Uterus (tissue), 4 donors: ENCODE results near the gene FNDC1. TPM values are rescaled to one million over a fixed set of nuclear protein-coding genes. Genes with fewer than 3 reads are reported as not detected.

ENCODE experiments used
- DNase-seq, 2 donors: peaks; one replicate each; pipeline ENCODE4 v3.0.0-alpha.2; 2019 to 2020
- H3K27ac ChIP-seq, 2 donors: fragments of 200-600 bp; sonication (generic); 1 replicate in 1 of 2; 2 replicates in 1 of 2; pipeline ENCODE4 v1.5.1; 2016 to 2018
- H3K27me3 ChIP-seq, 2 donors: fragments of 200-600 bp; sonication (generic); one replicate each; pipeline ENCODE4 v1.5.1; 2018 to 2019; ENCODE audit warnings: control low read depth in 1 of 2
- H3K36me3 ChIP-seq, 2 donors: fragments of 200-600 bp; sonication (generic); one replicate each; pipeline ENCODE4 v1.5.1; 2019; ENCODE audit warnings: control low read depth in 1 of 2
- H3K4me1 ChIP-seq, 2 donors: fragments of 200-600 bp; sonication (generic); one replicate each; pipeline ENCODE4 v1.5.1; 2018 to 2019; ENCODE audit warnings: control low read depth in 1 of 2
- H3K4me3 ChIP-seq, 2 donors: fragments of 200-600 bp; sonication (generic); 1 replicate in 1 of 2; 2 replicates in 1 of 2; pipeline ENCODE4 v1.5.1; 2018 to 2019; ENCODE audit warnings: mild to moderate bottlenecking in 1 of 2
- H3K9me3 ChIP-seq, 2 donors: fragments of 200-600 bp; sonication (generic); one replicate each; pipeline ENCODE4 v1.5.1; 2019; ENCODE audit warnings: control low read depth in 1 of 2
- CTCF ChIP-seq, 4 experiments: fragments of 200-600 bp in 2 of 4; fragments of 450-650 bp in 2 of 4; sonication (generic) in 2 of 4; IDR thresholded peaks; one replicate each; pipeline ENCODE4 v1.5.1; 2016 to 2019; ENCODE audit warnings: antibody characterized with exemption in 4 of 4, mild to moderate bottlenecking in 2 of 4, moderate library complexity in 1 of 4
- POLR2A ChIP-seq, 2 donors: fragments of 450-650 bp; IDR thresholded peaks; one replicate each; pipeline ENCODE4 v1.6.1; 2016; ENCODE audit warnings: antibody characterized with exemption in 2 of 2, mild to moderate bottlenecking in 1 of 2, moderate library complexity in 1 of 2
- intact Hi-C: fragments of 100-400 bp; cut with DNase I; formaldehyde crosslinking; loops from one replicate; pipeline ENCODE4 v1.15.1; 2023; ENCODE audit warnings: low total_unique reads
- total RNA-seq, 4 donors: library from RNA; depleted of rRNA in 3 of 4; stranded (reverse); fragments of >200 nt in 3 of 4; gene quantifications; one replicate each; pipeline versions ENCODE4 v1.1.0 to v1.2.4, GENCODE V29; 2014 to 2023
- donor health status: DM: yes; HTN: yes; CAD: no.

Gene FNDC1
- total RNA-seq, 4 donors from 2014 or later: 0.26 to 28.1 (median 0.55) TPM; not detected in 1

DNA sequence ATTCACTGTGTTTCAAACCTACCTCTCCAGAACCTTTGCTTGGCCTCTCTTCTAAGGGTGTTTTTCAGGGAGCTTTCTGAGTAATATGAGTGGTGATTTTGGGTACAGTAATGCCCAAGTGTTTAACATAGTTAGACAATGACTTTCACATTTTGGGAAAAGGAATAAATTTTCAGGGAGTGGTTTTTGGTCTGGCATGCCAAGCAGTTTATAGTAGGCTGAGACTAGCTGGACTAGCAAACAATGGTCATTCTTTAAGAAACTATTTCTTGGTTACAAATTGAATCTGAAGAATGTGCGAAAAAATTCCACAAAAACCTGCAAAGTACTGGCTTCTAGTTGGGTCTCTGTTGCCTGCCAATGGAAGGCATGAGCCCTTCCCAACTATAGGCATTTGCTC lies 15.4 kb downstream of the FNDC1 start:
- no peaks in the 10 kb centered on the region for H3K36me3 ChIP-seq
- no peaks in the 10 kb centered on the region for H3K27me3 ChIP-seq
- H3K4me3 ChIP-seq: no peak overlapping the region
- DNase-seq: no peak
- H3K27ac ChIP-seq: no peak overlapping the region
- intact Hi-C loops: no loop called here
- TF ChIP-seq POLR2A (IDR thresholded peaks at IDR 0.05): no peak
- TF ChIP-seq CTCF (IDR thresholded peaks at IDR 0.05): no peak
- H3K9me3 ChIP-seq: no peaks in the 10 kb centered on the region
- H3K4me1 ChIP-seq: no peaks in the 10 kb centered on the region

GRCh38 chr6:159190460-159190859 lies 21.3 kb downstream of the FNDC1 start:
- Histone ChIP-seq H3K9me3 (no peaks in the 10 kb centered on the region), H3K4me3 (no peak overlapping the region), H3K27ac (no peak overlapping the region), H3K4me1 (no peaks in the 10 kb centered on the region), H3K36me3 (no peaks in the 10 kb centered on the region), H3K27me3 (no peaks in the 10 kb centered on the region)
- intact Hi-C loops: no loop called here
- DNase-seq: no peak
- TF ChIP-seq POLR2A (IDR thresholded peaks at IDR 0.05): no peak
- no peak for TF ChIP-seq CTCF (IDR thresholded peaks at IDR 0.05)

DNA sequence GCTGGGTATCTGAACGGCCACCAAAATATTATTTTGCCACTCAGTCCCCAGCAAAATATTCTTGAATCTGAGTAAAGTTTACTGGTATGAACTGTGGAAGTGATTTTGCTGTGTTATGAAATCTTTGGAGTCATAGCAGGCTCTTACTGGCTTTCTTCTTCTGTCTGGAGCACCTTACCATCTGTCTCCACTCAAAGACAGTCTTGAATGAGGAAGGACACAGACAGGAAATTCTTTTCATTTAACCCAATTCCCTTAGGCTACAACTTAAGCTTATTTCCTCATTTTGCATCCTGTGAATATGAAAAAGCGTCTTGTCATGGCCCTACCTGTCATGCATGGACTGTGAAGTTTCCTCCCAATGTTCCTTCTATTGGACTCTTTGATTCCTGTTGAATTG lies 24.7 kb downstream of the FNDC1 start:
- TF ChIP-seq POLR2A (IDR thresholded peaks at IDR 0.05) (no peak), CTCF (IDR thresholded peaks at IDR 0.05) (no peak)
- Histone ChIP-seq H3K27ac (no peak overlapping the region), H3K27me3 (no peaks in the 10 kb centered on the region), H3K36me3 (no peaks in the 10 kb centered on the region), H3K9me3 (no peaks in the 10 kb centered on the region), H3K4me1 (no peaks in the 10 kb centered on the region), H3K4me3 (no peak overlapping the region)
- intact Hi-C loops: no loop called here
- DNase-seq: no peak

DNA sequence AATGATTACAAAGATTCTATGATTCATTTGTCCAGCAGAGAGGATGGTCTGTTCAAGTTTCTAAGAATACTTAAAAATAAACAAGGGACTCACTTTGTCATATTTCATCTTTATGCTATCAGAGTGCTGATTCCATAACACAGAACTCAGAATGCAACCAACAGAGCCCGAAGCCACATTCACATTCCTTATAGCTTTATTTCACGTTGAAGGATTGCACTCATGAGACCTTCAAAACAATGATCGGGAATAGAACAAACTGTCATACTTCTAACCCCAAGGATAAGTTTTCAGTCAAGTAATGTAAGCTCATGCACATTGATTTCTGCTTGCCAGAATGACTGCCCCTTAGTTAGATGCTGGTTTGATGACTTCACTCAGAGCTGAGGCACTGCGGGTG lies 25.2 kb downstream of the FNDC1 start:
- no peaks in the 10 kb centered on the region for H3K27me3 ChIP-seq
- intact Hi-C loops: no loop called here
- H3K27ac ChIP-seq: no peak overlapping the region
- no peak for DNase-seq
- TF ChIP-seq CTCF (IDR thresholded peaks at IDR 0.05): no peak
- no peak for TF ChIP-seq POLR2A (IDR thresholded peaks at IDR 0.05)
- H3K4me1 ChIP-seq: no peaks in the 10 kb centered on the region
- H3K4me3 ChIP-seq: no peak overlapping the region
- H3K9me3 ChIP-seq: no peaks in the 10 kb centered on the region
- no peaks in the 10 kb centered on the region for H3K36me3 ChIP-seq

DNA sequence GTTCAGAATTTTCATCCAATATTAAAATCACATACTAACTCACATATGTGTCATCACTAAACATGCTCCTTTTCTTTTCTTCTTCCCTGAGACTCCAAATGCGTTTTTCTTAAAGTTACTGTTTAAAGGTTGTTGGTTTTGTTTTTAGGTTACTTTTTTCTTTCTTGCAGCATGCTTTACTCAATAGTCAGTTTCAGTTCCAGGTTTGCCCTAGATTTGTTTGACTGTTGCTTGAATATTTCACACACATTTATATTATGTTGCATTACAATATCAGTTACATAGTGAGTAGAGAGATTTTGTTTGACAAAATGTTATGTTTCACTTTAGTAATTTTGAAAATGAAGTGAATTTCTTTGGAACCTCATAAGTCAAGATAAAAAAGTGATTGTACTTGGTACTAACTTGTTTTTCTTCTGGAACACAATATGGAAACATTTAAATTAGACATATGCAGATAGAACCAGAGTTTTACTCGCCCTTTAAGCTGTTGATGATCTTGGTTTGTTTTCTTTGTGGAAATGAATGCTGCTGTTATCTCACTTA lies 27.3 kb downstream of the FNDC1 start:
- intact Hi-C loops: no loop called here
- Histone ChIP-seq H3K36me3 (no peaks in the 10 kb centered on the region), H3K27ac (no peak overlapping the region), H3K27me3 (no peaks in the 10 kb centered on the region), H3K4me3 (no peak overlapping the region), H3K4me1 (no peaks in the 10 kb centered on the region), H3K9me3 (no peaks in the 10 kb centered on the region)
- no peak for DNase-seq
- TF ChIP-seq POLR2A (IDR thresholded peaks at IDR 0.05): no peak
- TF ChIP-seq CTCF (IDR thresholded peaks at IDR 0.05): no peak
